ENCODE results near the gene RPS6KB1. TPM values are rescaled to one million over a fixed set of nuclear protein-coding genes. Genes with fewer than 3 reads are reported as not detected.
"Not testable (repeated sequence)": the region's sequence is repeated elsewhere in the genome, so short reads cannot be mapped to it uniquely, and the experiment has no call there.

The RPS6KB1 gene
- total RNA-seq, 1 donor, result 29.0 TPM

GRCh38 chr17:59851439-59852375 is 41.2 kb upstream of the RPS6KB1 start:
- Histone ChIP-seq H3K27me3 (ENCODE audit: insufficient read depth, low read length) (no peaks in the 10 kb centered on the region), H3K27ac (ENCODE audit: low read depth, low read length) (peak overlapping the region; percentile 85), H3K4me3 (ENCODE audit: insufficient read depth, low read length) (no peak overlapping the region), H3K4me1 (ENCODE audit: insufficient read depth, low read length) (peaks cover 44% of the 10 kb centered on the region), H3K9me3 (ENCODE audit: low read depth, low read length) (no peaks in the 10 kb centered on the region), H2AFZ (ENCODE audit: low read length) (peak overlapping the region; percentile 37), H3K4me2 (ENCODE audit: insufficient read depth, low read length) (peak overlapping the region; percentile 44), H4K20me1 (ENCODE audit: insufficient read depth, low read length) (no peaks in the 10 kb centered on the region), H3K79me2 (ENCODE audit: insufficient read depth, low read length) (no peaks in the 10 kb centered on the region), H3K36me3 (ENCODE audit: insufficient read depth, low read length) (no peaks in the 10 kb centered on the region)
- DNase-seq (ENCODE audit: insufficient read length, low spot score, missing footprints), result peak; percentile 59
- TF ChIP-seq CTCF (IDR thresholded peaks at IDR 0.05; ENCODE audit: extremely low read depth, low read depth, low read length), result no peak

DNA sequence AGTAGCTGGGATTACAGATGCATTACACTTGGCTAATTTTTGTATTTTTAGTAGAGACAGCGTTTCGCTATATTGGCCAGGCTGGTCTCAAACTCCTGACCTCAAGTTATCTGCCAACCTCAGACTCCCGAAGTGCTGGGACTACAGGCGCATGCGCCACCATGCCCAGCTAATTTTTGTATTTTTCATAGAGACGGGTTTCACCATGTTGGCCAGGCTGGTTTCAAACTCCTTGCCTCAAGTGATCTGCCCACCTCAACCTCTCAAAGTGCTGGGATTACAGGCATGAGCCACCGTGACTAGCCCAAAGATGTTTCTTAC is 40.1 kb upstream of the RPS6KB1 start:
- not testable (repeated sequence) for H3K9me3 ChIP-seq (ENCODE audit: low read depth, low read length); H3K4me3 ChIP-seq (ENCODE audit: insufficient read depth, low read length); DNase-seq (ENCODE audit: insufficient read length, low spot score, missing footprints); H3K79me2 ChIP-seq (ENCODE audit: insufficient read depth, low read length); H4K20me1 ChIP-seq (ENCODE audit: insufficient read depth, low read length); H3K4me2 ChIP-seq (ENCODE audit: insufficient read depth, low read length); H3K27me3 ChIP-seq (ENCODE audit: insufficient read depth, low read length); H2AFZ ChIP-seq (ENCODE audit: low read length); H3K36me3 ChIP-seq (ENCODE audit: insufficient read depth, low read length)
- Histone ChIP-seq H3K4me1 (ENCODE audit: insufficient read depth, low read length) (peaks cover 35% of the 10 kb centered on the region), H3K27ac (ENCODE audit: low read depth, low read length) (peak overlapping the region; percentile 85)

- peak overlapping the region; percentile 4 for H3K4me2 ChIP-seq (ENCODE audit: insufficient read depth, low read length)
These were observed 39.6 kb upstream of the RPS6KB1 start for GRCh38 chr17:59853168-59853918.

DNA sequence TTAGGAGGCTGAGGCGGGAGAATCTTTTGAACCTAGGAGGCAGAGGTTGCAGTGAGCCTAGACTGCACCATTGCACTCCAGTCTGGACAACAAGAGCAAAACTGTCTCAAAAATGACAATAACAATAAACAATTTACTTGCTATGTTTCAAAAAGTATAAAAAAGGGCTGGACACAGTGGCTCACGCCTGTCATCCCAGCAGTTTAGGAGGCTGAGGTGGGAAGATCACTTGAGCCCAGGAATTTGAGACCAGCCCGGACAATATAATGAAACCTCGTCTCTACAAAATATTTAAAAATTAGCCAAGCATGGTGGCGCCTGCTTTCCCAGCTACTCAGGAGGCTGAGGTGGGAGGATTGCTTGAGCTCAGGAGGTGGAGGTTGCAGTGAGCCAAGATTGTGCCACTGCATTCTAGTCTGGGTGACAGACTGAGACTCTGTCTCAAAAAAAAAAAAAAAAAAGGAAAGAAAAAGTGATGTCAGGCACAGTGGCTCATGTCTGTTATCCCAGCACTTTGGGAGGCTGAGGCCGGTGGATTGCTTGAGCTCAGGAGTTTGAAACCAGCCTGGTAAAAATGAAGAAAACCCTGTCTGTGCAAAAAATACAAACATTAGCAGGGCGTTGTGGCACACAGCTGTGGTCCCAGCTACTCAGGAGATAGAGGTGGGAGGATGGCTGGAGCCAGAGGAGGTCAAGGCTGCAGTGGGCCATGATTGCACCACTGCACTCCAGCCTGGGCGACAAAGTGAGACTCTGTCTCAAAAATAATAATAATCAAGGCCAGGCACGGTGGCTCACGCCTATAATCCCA is 38.8 kb upstream of the RPS6KB1 start:
- H3K4me3 ChIP-seq (ENCODE audit: insufficient read depth, low read length); H4K20me1 ChIP-seq (ENCODE audit: insufficient read depth, low read length); H3K9me3 ChIP-seq (ENCODE audit: low read depth, low read length); DNase-seq (ENCODE audit: insufficient read length, low spot score, missing footprints); H3K4me2 ChIP-seq (ENCODE audit: insufficient read depth, low read length); H3K36me3 ChIP-seq (ENCODE audit: insufficient read depth, low read length); H2AFZ ChIP-seq (ENCODE audit: low read length); H3K79me2 ChIP-seq (ENCODE audit: insufficient read depth, low read length); H3K27me3 ChIP-seq (ENCODE audit: insufficient read depth, low read length): not testable (repeated sequence)
- H3K27ac ChIP-seq (ENCODE audit: low read depth, low read length), result peak overlapping the region; percentile 85
- H3K4me1 ChIP-seq (ENCODE audit: insufficient read depth, low read length), result peaks cover 32% of the 10 kb centered on the region

More at GRCh38 chr17:59853168-59853918, 39.6 kb upstream of the RPS6KB1 start:
- Histone ChIP-seq H3K36me3 (ENCODE audit: insufficient read depth, low read length) (no peaks in the 10 kb centered on the region), H3K4me3 (ENCODE audit: insufficient read depth, low read length) (no peak overlapping the region), H3K79me2 (ENCODE audit: insufficient read depth, low read length) (no peaks in the 10 kb centered on the region), H4K20me1 (ENCODE audit: insufficient read depth, low read length) (no peaks in the 10 kb centered on the region), H3K27ac (ENCODE audit: low read depth, low read length) (peak overlapping the region; percentile 85), H3K4me1 (ENCODE audit: insufficient read depth, low read length) (peaks cover 35% of the 10 kb centered on the region), H3K27me3 (ENCODE audit: insufficient read depth, low read length) (no peaks in the 10 kb centered on the region), H3K9me3 (ENCODE audit: low read depth, low read length) (no peaks in the 10 kb centered on the region), H2AFZ (ENCODE audit: low read length) (no peak overlapping the region)
- DNase-seq (ENCODE audit: insufficient read length, low spot score, missing footprints), result no peak
- peak; percentile 54 for TF ChIP-seq CTCF (IDR thresholded peaks at IDR 0.05; ENCODE audit: extremely low read depth, low read depth, low read length)
